ENCODE measurements around the gene ST6GALNAC6.

DNA sequence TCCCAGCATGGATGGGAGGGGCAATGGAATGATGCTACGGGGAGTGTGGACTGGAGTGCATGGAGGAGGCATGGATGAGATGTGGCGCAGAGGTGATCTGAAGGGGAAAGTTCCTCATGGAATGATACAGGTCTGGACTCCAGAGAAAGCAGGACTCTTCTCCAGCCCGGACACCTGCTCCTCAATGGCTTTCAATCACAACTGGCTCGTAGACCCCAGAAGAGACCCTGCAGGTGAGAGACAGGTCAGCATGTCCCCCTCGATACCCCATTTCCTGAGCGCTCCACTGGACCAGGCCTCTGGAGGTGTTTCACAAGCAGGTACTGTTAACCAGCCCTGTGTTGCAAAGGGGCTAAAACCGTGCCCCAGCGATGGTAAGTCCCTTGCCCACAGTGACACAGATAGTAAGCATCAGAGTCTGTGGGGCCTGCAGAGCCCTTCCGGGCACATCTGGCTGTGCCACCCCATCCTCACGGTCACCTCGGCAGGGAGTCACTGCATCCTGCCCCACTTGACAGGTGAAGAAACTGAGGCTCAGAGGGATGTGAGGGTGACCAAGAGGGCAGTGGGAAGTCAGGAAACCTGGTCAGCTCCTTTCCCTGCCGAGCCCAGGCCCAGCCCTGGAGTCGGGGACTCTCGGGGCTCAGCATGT, 43.7 kb upstream of the ST6GALNAC6 start:
- TF ChIP-seq EZH2 (IDR thresholded peaks at IDR 0.05) (no peak), EZH2phosphoT487 (IDR thresholded peaks at IDR 0.05) (no peak)
- TF ChIP-seq, protein P1, sequence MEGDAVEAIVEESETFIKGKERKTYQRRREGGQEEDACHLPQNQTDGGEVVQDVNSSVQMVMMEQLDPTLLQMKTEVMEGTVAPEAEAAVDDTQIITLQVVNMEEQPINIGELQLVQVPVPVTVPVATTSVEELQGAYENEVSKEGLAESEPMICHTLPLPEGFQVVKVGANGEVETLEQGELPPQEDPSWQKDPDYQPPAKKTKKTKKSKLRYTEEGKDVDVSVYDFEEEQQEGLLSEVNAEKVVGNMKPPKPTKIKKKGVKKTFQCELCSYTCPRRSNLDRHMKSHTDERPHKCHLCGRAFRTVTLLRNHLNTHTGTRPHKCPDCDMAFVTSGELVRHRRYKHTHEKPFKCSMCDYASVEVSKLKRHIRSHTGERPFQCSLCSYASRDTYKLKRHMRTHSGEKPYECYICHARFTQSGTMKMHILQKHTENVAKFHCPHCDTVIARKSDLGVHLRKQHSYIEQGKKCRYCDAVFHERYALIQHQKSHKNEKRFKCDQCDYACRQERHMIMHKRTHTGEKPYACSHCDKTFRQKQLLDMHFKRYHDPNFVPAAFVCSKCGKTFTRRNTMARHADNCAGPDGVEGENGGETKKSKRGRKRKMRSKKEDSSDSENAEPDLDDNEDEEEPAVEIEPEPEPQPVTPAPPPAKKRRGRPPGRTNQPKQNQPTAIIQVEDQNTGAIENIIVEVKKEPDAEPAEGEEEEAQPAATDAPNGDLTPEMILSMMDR (IDR thresholded peaks at IDR 0.05) = no peak

All from neural progenitor cell (in vitro differentiated cells).